Left ventricle myocardium inferior (tissue), 1 donor: ENCODE measurements around the gene PLPP2. TPM values are rescaled to one million over a fixed set of nuclear protein-coding genes. Genes with fewer than 3 reads are reported as not detected.
A peak's percentile ranks its signal among the peaks of the same experiment; 100 is the strongest.

Source experiments
- DNase-seq: peaks from one replicate; pipeline ENCODE4 v3.0.0-alpha.2; 2020
- H3K27ac ChIP-seq: fragments of 200-600 bp; replicated peaks from 2 replicates; pipeline ENCODE4 v1.8.0; 2021
- H3K27me3 ChIP-seq: fragments of 200-600 bp; 2 replicates; pipeline ENCODE4 v1.8.0; 2021; ENCODE audit warnings: low read depth
- H3K36me3 ChIP-seq: fragments of 200-600 bp; 2 replicates; pipeline ENCODE4 v1.8.0; 2021
- H3K4me1 ChIP-seq: fragments of 200-600 bp; 2 replicates; pipeline ENCODE4 v1.8.0; 2021
- H3K4me3 ChIP-seq: fragments of 200-600 bp; 2 replicates; pipeline ENCODE4 v1.8.0; 2021; ENCODE audit warnings: mild to moderate bottlenecking, moderate library complexity
- H3K9me3 ChIP-seq: fragments of 200-600 bp; replicated peaks from 2 replicates; pipeline ENCODE4 v1.8.0; 2021
- CTCF ChIP-seq: fragments of 200-600 bp; IDR thresholded peaks from 2 replicates; pipeline ENCODE4 v1.8.0; 2021; ENCODE audit warnings: antibody characterized with exemption, mild to moderate bottlenecking, borderline replicate concordance
- intact Hi-C: fragments of 100-400 bp; cut with micrococcal nuclease; formaldehyde crosslinking; loops from one replicate; pipeline ENCODE4 v1.11.0; 2022
- total RNA-seq: library from RNA; stranded (reverse); fragmentation: NEBNext Ultra II Directional; extraction: Animal tissue kit (Norgen Biotek cat#: 25700); gene quantifications from one replicate; pipeline ENCODE4 v1.2.1, GENCODE V29; 2021
- donor health status: DM: no; HTN: yes; CAD: no; lungs with severe emphysema.

The PLPP2 gene
- total RNA-seq, 1 donor from 2014 or later, result not detected

GRCh38 chr19:313988-314815, 23.0 kb upstream of the PLPP2 start:
- TF ChIP-seq CTCF, result no peak
- Histone ChIP-seq H3K9me3 (peaks cover 11% of the 10 kb centered on the region), H3K4me3 (no peak overlapping the region), H3K4me1 (peaks cover 21% of the 10 kb centered on the region), H3K27me3 (no peaks in the 10 kb centered on the region), H3K27ac (peak overlapping the region; percentile 69), H3K36me3 (peaks cover 70% of the 10 kb centered on the region)
- intact Hi-C loops, result no loop called here
- DNase-seq, result no peak

GRCh38 chr19:313169-313987, 22.2 kb upstream of the PLPP2 start:
- no peaks in the 10 kb centered on the region for H3K27me3 ChIP-seq
- no peak for TF ChIP-seq CTCF
- intact Hi-C loops, result no loop called here
- H3K4me3 ChIP-seq, result no peak overlapping the region
- H3K9me3 ChIP-seq, result peaks cover 9% of the 10 kb centered on the region
- no peak for DNase-seq
- H3K36me3 ChIP-seq, result peaks cover 72% of the 10 kb centered on the region
- peak overlapping the region; percentile 69 for H3K27ac ChIP-seq
- H3K4me1 ChIP-seq, result peaks cover 21% of the 10 kb centered on the region

- Histone ChIP-seq H3K27ac (peak overlapping the region; percentile 89), H3K9me3 (no peaks in the 10 kb centered on the region), H3K27me3 (no peaks in the 10 kb centered on the region), H3K4me1 (peaks cover 28% of the 10 kb centered on the region), H3K4me3 (peak overlapping the region; percentile 65), H3K36me3 (peaks cover 77% of the 10 kb centered on the region)
- TF ChIP-seq CTCF, result no peak
- intact Hi-C loops, result no loop called here
- peak; percentile 39 for DNase-seq
These were observed 20.6 kb upstream of the PLPP2 start for GRCh38 chr19:311813-312261.

GRCh38 chr19:310781-311496, 19.7 kb upstream of the PLPP2 start:
- TF ChIP-seq CTCF, result no peak
- Histone ChIP-seq H3K27ac (peak overlapping the region; percentile 89), H3K9me3 (no peaks in the 10 kb centered on the region), H3K4me1 (peaks cover 34% of the 10 kb centered on the region), H3K4me3 (peak overlapping the region; percentile 65), H3K36me3 (peaks cover 77% of the 10 kb centered on the region), H3K27me3 (no peaks in the 10 kb centered on the region)
- intact Hi-C loops, result no loop called here
- no peak for DNase-seq

- H3K27me3 ChIP-seq, result no peaks in the 10 kb centered on the region
- no peak for DNase-seq
- intact Hi-C loops, result no loop called here
- H3K4me3 ChIP-seq, result peak overlapping the region; percentile 65
- peaks cover 31% of the 10 kb centered on the region for H3K4me1 ChIP-seq
- H3K27ac ChIP-seq, result peak overlapping the region; percentile 89
- no peak for TF ChIP-seq CTCF
- H3K9me3 ChIP-seq, result no peaks in the 10 kb centered on the region
- peaks cover 77% of the 10 kb centered on the region for H3K36me3 ChIP-seq
These were observed 19.0 kb upstream of the PLPP2 start for GRCh38 chr19:310141-310651.
